Tibial nerve (tissue), 3 donors: ENCODE measurements around the gene ASTN2.

ENCODE experiments used
- POLR2A ChIP-seq, 2 donors: fragments of 450-650 bp; IDR thresholded peaks; one replicate each; pipeline ENCODE4 v1.6.1; 2017; ENCODE audit warnings: antibody characterized with exemption in 2 of 2, mild to moderate bottlenecking in 2 of 2, moderate library complexity in 2 of 2
- TF ChIP-seq, protein P1 (sequence below), 5 experiments: fragments of 200-600 bp in 3 of 5; fragments of 450-650 bp in 2 of 5; sonication (generic) in 3 of 5; IDR thresholded peaks; one replicate each; pipeline ENCODE4 v1.5.1; 2016 to 2019; ENCODE audit warnings: antibody characterized with exemption in 5 of 5, mild to moderate bottlenecking in 3 of 5, moderate library complexity in 2 of 5

DNA sequence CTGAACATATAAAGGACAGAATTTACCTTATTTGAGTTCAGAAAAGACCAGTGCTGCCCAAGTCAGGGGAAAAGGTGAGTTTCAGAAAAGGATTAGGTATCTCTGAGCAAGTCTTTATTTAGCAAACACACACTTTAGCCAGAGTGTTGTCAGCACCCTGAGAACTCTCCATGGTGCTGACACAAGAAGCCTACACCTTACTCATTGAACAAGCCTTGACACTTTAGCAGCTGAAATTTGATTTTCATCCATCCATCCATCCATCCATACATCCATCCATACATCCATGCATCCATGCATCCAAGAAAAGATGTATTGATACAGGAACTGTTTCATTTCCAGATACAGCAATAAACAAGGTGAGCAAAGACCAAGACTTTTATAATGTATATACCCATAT is 416.6 kb downstream of the ASTN2 start:
- TF ChIP-seq, protein P1, sequence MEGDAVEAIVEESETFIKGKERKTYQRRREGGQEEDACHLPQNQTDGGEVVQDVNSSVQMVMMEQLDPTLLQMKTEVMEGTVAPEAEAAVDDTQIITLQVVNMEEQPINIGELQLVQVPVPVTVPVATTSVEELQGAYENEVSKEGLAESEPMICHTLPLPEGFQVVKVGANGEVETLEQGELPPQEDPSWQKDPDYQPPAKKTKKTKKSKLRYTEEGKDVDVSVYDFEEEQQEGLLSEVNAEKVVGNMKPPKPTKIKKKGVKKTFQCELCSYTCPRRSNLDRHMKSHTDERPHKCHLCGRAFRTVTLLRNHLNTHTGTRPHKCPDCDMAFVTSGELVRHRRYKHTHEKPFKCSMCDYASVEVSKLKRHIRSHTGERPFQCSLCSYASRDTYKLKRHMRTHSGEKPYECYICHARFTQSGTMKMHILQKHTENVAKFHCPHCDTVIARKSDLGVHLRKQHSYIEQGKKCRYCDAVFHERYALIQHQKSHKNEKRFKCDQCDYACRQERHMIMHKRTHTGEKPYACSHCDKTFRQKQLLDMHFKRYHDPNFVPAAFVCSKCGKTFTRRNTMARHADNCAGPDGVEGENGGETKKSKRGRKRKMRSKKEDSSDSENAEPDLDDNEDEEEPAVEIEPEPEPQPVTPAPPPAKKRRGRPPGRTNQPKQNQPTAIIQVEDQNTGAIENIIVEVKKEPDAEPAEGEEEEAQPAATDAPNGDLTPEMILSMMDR (IDR thresholded peaks at IDR 0.05) = no peak
- TF ChIP-seq POLR2A (IDR thresholded peaks at IDR 0.05) = no peak
